Ovary (tissue), 9 donors: ENCODE measurements around the gene KCNG2. TPM values are rescaled to one million over a fixed set of nuclear protein-coding genes. Genes with fewer than 3 reads are reported as not detected.

Source experiments
- DNase-seq, 5 donors: peaks; one replicate each; pipeline ENCODE4 v3.0.0-alpha.2; 2019 to 2020
- H3K27ac ChIP-seq, 2 donors: fragments of 200-600 bp; one replicate each; pipeline versions ENCODE4 v1.5.1 to v1.8.0; 2019 to 2022
- H3K27me3 ChIP-seq: fragments of 200-600 bp; one replicate; pipeline ENCODE4 v1.8.0; 2022
- H3K36me3 ChIP-seq: fragments of 200-600 bp; sonication (generic); one replicate; pipeline ENCODE4 v1.5.1; 2019
- H3K4me1 ChIP-seq: one replicate; pipeline ENCODE4 v1.8.1; 2013; ENCODE audit warnings: mild to moderate bottlenecking, moderate library complexity; ENCODE audit not compliant: insufficient read depth
- H3K4me3 ChIP-seq: fragments of 200-600 bp; sonication (generic); one replicate; pipeline ENCODE4 v1.5.1; 2017
- H3K9me3 ChIP-seq, 2 donors: fragments of 200-600 bp in 1 of 2; sonication (generic) in 1 of 2; one replicate each; pipeline versions ENCODE4 v1.5.1 to v1.8.1; 2013 to 2019; ENCODE audit warnings: mild to moderate bottlenecking in 1 of 2, moderate library complexity in 1 of 2
- CTCF ChIP-seq, 3 donors: fragments of 450-650 bp in 2 of 3; fragments of 200-600 bp in 1 of 3; IDR thresholded peaks; one replicate each; pipeline versions ENCODE4 v1.5.1 to v1.8.0; 2016 to 2022; ENCODE audit warnings: antibody characterized with exemption in 3 of 3, mild to moderate bottlenecking in 1 of 3
- EP300 ChIP-seq: sonication (generic); formaldehyde crosslinking; IDR thresholded peaks from one replicate; pipeline ENCODE4 v1.6.1; 2017; ENCODE audit warnings: antibody characterized with exemption
- POLR2A ChIP-seq: fragments of 450-650 bp; IDR thresholded peaks from one replicate; pipeline ENCODE4 v1.6.1; 2017; ENCODE audit warnings: antibody characterized with exemption, mild to moderate bottlenecking, moderate library complexity
- WGBS, 3 donors: extraction: QIAGEN DNeasy Blood & Tissue Kit in 1 of 3; methylation state at CpG; one replicate each; pipeline versions ENCODE4 v1.1.5 to v1.1.7; 2013 to 2017; 5-methylcytosine and 5-hydroxymethylcytosine counted together
- intact Hi-C, 4 donors: fragments of 100-400 bp; cut with DNase I; formaldehyde crosslinking; loops; one replicate each; pipeline versions ENCODE4 v1.11.0 to v1.15.1; 2022 to 2023
- polyA plus RNA-seq, 2 donors: library from polyadenylated mRNA; stranded (reverse); fragments of 200-250 nt in 1 of 2; fragments of 350-450 nt in 1 of 2; fragmentation: Illumina TruSeq in 1 of 2; extraction: RNeasy Lipid Tissue Mini Kit (QIAGEN cat#74804) in 1 of 2; gene quantifications; one replicate each; pipeline ENCODE4 v1.2.3, GENCODE V29; 2013 to 2014
- total RNA-seq, 7 donors: library from RNA; depleted of rRNA in 2 of 7; stranded (reverse); fragments of >200 nt in 2 of 7; fragmentation: NEBNext Ultra II Directional in 3 of 7; extraction: Animal tissue kit (Norgen Biotek cat#: 25700) in 3 of 7; gene quantifications; one replicate each; pipeline versions ENCODE4 v1.1.0 to v1.2.4, GENCODE V29; 2016 to 2023
- donor health status: DM: no; HTN: no; CAD: no; lungs with moderate emphysema.
- donor health status: DM: no; HTN: no; CAD: no.
- donor health status: Bipolar disorder and iron deficiency.
- donor health status: DM: yes; HTN: yes; CAD: no.
- donor health status: DM: no; HTN: no; CAD: no.
- donor health status: DM: yes; HTN: yes; CAD: no.

KCNG2 gene
- total and polyA plus RNA-seq, 9 donors, result 0.10 to 0.80 (median 0.21) TPM; not detected in 3

GRCh38 chr18:79941473-79942119 lies 143.9 kb downstream of the KCNG2 start:
- intact Hi-C loops, result no loop called here
- H3K4me3 ChIP-seq, result no peak overlapping the region
- 82 to 87% (median 84%) methylated on average over 16 of the region's 16 CpGs for WGBS, 3 donors
- H3K9me3 ChIP-seq, result no peaks in the 10 kb centered on the region
- no peaks in the 10 kb centered on the region for H3K36me3 ChIP-seq
- TF ChIP-seq POLR2A (no peak), CTCF (IDR thresholded peaks at IDR 0.05) (no peak), EP300 (no peak)
- no peak overlapping the region for H3K27ac ChIP-seq
- peak in 3 of 5 donors; percentile 3 to 20 (median 8) for DNase-seq
- H3K27me3 ChIP-seq, result no peaks in the 10 kb centered on the region
- peaks cover 11% of the 10 kb centered on the region for H3K4me1 ChIP-seq

- TF ChIP-seq EP300, result no peak
- TF ChIP-seq POLR2A, result no peak
- no peak for TF ChIP-seq CTCF (IDR thresholded peaks at IDR 0.05)
- peak in 2 of 5 donors; percentile 2 to 14 for DNase-seq
- 89 to 92% (median 90%) methylated on average over 7 of the region's 7 CpGs for WGBS, 3 donors
- H3K27ac ChIP-seq, result no peak overlapping the region
- intact Hi-C loops, result no loop called here
- H3K4me3 ChIP-seq, result no peak overlapping the region
- peaks cover 11% of the 10 kb centered on the region for H3K4me1 ChIP-seq
- no peaks in the 10 kb centered on the region for H3K27me3 ChIP-seq
- no peaks in the 10 kb centered on the region for H3K9me3 ChIP-seq
- H3K36me3 ChIP-seq, result no peaks in the 10 kb centered on the region
Measured at GRCh38 chr18:79942211-79942610, 144.5 kb downstream of the KCNG2 start.

- H3K9me3 ChIP-seq, result no peaks in the 10 kb centered on the region
- H3K27ac ChIP-seq, result no peak overlapping the region
- H3K36me3 ChIP-seq, result no peaks in the 10 kb centered on the region
- 82 to 85% (median 84%) methylated on average over 31 of the region's 31 CpGs for WGBS, 3 donors
- intact Hi-C loops, result no loop called here
- peak in 3 of 5 donors; percentile 15 to 39 (median 32) for DNase-seq
- no peak for TF ChIP-seq CTCF (IDR thresholded peaks at IDR 0.05)
- TF ChIP-seq EP300, result no peak
- TF ChIP-seq POLR2A, result no peak
- no peaks in the 10 kb centered on the region for H3K27me3 ChIP-seq
- no peak overlapping the region for H3K4me3 ChIP-seq
- peaks cover 11% of the 10 kb centered on the region for H3K4me1 ChIP-seq
Measured at GRCh38 chr18:79942786-79943607, 145.3 kb downstream of the KCNG2 start.

- DNase-seq, result no peak
- no peak for TF ChIP-seq CTCF (IDR thresholded peaks at IDR 0.05)
- no peak for TF ChIP-seq POLR2A
- TF ChIP-seq EP300, result no peak
- Histone ChIP-seq H3K27ac (no peak overlapping the region), H3K36me3 (no peaks in the 10 kb centered on the region), H3K4me1 (peaks cover 11% of the 10 kb centered on the region), H3K27me3 (no peaks in the 10 kb centered on the region), H3K4me3 (no peak overlapping the region), H3K9me3 (no peaks in the 10 kb centered on the region)
- 74 to 80% (median 76%) methylated on average over 18 to 20 of the region's 20 CpGs for WGBS, 3 donors
- intact Hi-C loops, result no loop called here
Measured at GRCh38 chr18:79943608-79944125, 145.9 kb downstream of the KCNG2 start.
